Forelimb muscle (tissue), 1 donor: ENCODE measurements around the gene MON1B. TPM values are rescaled to one million over a fixed set of nuclear protein-coding genes. Genes with fewer than 3 reads are reported as not detected.
A peak's percentile ranks its signal among the peaks of the same experiment; 100 is the strongest.

Source experiments
- DNase-seq: peaks from one replicate; pipeline ENCODE4 v3.0.0-alpha.2; 2013; ENCODE audit warnings: low read depth
- polyA plus RNA-seq: library from polyadenylated mRNA; unstranded; fragments of 120-200 nt; gene quantifications from one replicate; pipeline ENCODE4 v1.2.1, GENCODE V29; 2013; ENCODE audit not compliant: insufficient read length

The MON1B gene
- polyA plus RNA-seq, 1 donor: 11.5 TPM

- peak; percentile 9 for DNase-seq
These were observed 55.2 kb downstream of the MON1B start for GRCh38 chr16:77246150-77246549.

- DNase-seq: peak; percentile 26
These were observed 59.4 kb downstream of the MON1B start for GRCh38 chr16:77250400-77250799.

Other genes starting within 250 kb of the MON1B start
- gene SYCE1L, start 8.2 kb downstream of the MON1B start, polyA plus RNA-seq: 5.1 TPM
- gene ADAMTS18, start 243.8 kb downstream of the MON1B start, polyA plus RNA-seq: 0.92 TPM